GM21360 (cell line): Measurements from ENCODE around the gene ARSB.
"Not testable (repeated sequence)": the region's sequence is repeated elsewhere in the genome, so short reads cannot be mapped to it uniquely, and the experiment has no call there.

Experiments used
- ATAC-seq: cut with Tn5 transposase; IDR thresholded peaks from one replicate; pipeline ENCODE4 v1.9.1; 2021; ENCODE audit warnings: mild to moderate bottlenecking, moderate library complexity; ENCODE audit not compliant: unreplicated experiment

Gene ARSB

DNA sequence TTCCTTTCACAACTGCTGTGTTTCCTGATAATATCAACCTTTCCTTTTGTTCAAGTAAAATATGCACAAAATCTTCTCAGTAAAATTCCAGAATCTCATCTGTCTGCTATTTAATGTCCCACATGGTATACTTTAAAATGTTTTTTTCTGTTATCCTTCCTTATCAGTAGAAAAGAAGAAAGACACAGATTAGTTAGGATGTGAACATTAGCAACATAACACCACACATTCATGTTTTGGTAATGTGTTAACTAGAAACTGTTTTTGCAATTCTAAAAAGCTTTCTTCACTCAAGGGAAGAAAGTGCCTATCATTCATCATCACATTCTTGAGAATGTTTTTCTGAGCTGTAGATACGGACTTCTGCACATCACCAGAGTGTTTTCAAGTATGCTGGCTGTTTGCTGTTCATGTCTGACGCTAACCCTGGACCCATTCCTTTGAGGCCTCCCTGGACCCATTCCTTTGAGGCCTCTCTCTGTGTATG lies 10.5 kb upstream of the ARSB start:
- no peak for ATAC-seq

DNA sequence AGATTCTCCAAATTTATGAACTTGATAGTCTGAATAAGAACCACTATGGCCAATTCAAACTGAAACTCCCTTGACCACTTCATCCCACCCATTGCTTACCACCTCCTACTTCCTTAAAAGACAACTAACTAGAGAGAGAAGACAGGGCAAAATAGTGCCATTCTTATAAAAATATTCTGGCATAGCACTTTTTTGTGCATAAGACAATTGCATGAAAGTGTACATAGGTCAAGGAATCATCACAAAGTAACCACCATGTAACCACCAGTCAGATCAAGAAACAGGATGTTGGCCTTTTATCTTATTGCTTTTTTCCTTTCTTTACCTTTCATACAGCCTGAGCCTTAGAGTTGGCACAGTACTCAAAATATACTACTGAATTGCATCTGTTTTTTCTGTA lies 8.1 kb upstream of the ARSB start:
- ATAC-seq: no peak

DNA sequence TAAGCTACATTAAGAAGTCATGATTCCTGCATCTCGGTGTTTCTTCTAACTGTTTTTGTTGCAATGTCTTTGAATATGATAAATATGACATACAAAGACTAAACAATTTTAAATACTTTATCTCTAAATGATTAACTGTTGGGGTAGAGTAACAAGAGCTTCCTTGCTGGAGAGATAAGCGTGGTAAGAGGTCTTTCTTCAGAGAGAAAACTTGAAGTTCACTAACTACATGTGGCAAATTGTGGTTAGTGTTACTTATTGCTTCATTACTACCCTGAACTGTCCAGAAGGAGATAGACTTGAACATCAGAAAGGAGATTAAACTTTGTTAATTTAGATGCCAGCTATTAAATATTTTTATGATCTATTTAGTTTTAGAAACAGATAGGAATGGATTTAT lies 7.0 kb upstream of the ARSB start:
- no peak for ATAC-seq

DNA sequence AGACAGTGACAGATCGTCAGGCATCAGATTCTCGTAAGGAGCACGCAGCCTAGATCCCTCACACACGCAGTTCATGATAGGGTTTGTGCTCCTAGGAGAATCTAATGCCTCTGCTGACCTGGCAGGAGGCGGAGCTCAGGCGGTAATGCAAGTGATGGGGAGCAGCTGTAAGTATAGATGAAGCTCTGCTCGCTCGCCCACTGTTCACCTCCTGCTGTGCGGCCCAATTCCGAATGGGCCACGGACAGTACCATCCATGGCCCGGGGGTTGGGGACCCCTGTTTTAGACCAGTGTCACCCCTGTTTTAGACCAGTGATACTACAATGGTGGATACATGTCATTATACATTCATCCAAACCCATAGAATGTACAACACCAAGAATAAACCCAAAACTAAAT lies 4.0 kb upstream of the ARSB start:
- ATAC-seq: no peak

DNA sequence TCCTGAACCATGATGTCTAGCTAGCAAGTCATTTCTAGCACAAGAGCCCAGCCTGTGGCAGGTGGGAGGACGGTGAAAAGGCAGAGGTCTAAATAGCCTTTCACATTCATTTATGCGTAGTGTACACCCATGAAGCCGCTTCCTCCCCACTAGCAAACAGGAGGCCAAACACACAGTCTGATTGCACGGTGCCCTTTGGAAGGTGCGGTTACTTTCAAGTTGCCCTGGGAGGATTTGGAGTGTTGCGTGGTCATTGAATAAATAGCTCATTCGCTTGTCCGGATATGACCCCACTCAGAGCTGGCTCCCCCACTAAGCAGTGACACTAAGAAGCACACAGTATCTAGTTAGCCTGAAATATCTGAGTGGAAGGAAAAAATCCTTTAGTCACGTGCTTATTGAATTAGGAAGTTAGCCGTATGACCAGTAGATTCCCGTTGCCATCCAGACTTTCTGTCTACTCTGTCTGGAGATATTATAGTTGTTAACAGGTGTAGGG lies 664 bp upstream of the ARSB start:
- peak; percentile 38 for ATAC-seq

DNA sequence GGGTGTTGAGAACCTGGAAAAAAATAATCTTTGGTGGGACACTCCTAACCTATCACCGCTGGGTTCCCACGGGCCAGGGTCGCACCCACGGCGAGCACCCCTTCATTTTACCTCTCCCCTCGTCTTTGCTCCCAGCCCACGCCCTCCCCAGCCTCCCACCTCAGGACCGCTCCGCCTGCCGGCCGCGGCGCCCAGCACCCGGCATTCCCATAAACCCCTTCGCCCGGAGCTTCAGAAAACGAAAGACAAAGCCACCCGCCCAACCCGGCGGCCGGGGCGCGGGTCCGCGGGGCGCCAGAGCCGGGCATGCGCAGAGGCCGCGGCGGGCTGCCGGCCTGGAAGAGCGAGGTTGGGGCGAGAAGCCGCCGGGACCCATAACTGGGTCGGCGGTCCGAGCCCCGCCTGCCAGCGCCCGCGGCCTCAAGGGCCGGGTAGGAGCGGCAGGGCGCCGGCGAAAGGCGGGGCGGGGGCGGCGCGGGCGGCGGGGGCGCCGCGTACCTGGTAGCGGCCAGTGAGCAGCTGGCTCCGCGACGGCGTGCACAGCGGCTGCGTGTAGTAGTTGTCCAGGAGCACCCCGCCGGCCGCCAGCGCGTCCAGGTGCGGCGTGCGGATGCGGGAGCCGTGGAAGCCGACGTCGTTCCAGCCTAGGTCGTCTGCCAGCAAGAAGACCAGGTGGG lies 533 bp downstream of the ARSB start:
- ATAC-seq: peak; percentile 39

DNA sequence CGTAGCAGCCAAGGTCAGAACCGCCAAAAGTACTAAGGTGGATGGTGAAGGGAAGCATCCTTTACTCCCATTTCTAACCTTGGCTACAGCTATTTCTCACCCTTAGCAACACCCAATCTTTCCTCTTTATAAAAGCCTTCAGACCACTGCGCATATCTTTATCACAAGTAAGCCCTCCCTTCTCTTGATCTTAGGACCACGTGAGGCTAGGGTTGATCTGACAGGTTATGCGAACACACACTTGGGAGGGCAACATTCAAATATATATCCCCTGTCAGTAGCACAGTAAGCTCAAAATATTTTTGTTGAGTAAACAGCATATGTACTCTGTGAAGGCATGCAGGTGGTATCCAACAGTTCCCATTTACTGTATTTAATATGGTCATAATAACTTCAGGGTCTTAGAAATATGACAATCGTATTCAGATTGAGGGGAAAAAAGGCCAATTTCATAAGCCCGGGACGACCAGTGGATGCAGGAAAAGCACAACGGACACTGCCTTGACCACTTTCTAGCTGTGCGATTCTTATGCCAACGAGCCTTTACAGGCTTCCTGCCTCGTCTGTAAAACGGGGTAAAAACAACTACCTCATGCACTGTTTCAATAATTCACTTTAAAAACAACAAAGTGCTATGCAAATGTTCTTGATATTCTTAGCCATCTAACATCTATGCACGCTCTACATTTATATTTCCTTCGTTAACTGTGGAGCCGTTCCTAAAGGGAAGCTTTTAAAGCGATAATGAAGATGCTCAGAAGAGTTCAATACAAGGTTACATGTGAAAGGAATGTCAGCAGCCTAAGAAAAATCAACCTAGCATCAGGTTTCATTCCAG lies 1.3 kb downstream of the ARSB start:
- no peak for ATAC-seq

DNA sequence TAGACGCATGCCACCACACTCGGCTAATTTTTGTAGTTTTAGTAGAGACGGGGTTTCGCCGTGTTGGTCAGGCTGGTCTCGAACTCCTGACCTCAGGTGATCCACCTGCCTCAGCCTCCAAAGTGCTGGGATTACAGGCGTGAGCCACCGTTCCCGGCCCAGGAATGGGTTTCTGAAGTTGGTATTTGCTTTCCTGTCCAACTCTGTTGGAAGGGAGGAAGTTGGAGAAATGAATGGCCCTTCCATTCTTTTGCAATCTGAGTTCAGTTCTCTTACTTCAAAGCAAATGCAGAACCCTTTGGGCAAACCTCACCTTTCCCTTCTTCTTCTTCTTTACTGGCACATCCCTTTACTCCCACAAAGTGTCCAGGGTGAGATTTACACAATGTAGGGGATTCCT lies 1.9 kb downstream of the ARSB start:
- ATAC-seq: not testable (repeated sequence)

DNA sequence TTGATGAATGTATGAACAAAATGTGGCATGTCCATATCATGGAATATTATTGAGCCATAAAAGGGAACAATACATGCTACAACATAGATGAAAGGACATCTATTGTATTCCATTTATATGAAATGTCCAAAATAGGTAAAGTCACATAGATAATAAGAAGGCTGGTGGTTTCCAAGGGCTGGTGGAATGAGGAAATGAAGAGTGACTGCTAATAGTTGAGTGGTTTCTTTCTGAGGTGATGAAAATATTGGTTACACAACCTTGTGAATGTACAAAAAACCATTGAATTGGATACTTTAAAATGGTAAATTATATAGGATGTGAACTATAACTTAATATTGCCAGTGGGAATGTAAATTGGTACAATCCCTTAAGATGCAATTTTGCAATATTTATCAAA lies 5.2 kb downstream of the ARSB start:
- ATAC-seq: no peak

DNA sequence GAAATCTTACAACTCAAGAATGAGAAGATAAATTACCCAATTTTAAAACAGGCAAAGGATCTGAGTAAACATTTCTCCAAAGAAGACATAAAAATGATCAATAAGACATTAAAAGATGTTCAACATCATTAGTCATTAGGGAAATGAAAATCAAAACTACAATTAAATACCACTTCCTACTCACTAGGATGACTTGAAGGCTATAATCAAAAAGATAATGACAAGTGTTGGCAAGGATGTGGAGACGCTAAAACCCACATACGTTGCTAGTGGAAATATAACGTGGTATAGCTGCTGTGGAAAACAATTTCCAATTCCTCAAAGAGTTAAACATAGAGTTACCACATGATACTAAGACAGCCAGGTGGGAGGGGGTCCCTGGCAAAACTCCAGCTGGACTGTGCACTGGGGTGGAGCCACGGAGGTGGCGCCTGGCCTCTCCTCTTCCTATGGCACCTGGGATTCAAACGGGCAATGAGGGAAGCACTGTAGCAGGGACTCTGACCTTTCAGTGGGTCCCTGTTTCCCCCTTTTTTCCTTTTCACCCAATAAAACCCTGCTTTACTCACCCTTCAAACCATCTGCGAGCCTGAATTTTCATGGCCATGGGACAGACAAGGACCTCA lies 5.9 kb downstream of the ARSB start:
- ATAC-seq: no peak

DNA sequence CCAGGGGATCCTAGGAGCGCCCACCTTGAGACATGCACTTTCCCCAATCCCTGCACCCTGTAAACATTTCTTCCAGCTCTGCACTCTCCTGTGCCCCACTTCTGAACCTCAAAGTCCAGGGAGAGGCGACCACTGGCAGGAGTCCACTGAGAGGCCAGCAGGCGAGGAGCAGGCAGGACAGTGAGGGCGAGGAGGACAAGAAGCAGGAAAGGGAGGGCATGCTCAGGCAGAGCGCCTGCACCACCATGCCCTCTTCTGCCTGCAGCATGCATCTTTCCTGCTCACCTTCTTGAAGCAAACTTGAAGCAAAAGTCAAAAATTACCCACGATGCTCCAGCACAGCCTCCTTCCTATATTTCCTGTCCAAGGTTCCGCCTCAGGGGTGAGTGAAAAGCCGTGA lies 10.1 kb downstream of the ARSB start:
- no peak for ATAC-seq

DNA sequence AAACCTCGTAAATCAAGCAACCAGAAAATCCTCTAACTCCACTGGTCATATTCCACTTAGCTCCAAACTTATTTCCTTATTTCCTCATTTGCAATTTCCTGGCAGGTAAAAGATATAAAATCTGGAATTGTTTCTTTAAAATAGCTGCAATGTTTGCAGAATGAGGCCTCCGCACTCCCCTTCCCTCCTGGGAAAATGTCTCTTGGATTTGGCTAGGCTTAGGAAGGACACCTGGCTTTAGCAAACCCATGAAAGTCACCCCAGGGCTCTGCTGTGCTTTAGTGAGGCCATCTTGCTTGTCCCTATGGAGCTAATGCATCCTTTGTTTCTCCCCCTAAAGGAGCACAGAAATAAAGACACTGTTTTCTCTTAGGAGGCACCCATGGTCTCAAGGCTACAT lies 10.5 kb downstream of the ARSB start:
- ATAC-seq: no peak

DNA sequence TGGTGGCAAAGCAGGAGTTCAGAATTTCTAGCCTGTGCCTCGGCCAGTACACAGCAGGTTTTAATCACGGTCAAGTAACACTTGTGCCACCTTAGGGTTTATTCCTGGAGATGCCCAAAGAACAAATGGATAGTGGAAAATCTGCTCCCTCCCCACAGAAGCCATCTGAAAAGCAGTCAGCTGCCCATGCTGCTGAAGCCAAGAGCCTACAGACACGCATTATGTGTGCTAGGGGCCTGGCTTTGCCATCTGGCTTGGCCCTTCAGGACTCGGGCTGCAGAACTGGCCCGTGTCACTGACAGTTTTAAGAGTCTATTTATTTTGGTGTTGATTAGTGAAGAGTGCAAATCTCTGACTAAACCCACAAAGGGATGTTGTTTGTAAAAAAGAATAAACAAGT lies 11.1 kb downstream of the ARSB start:
- no peak for ATAC-seq

DNA sequence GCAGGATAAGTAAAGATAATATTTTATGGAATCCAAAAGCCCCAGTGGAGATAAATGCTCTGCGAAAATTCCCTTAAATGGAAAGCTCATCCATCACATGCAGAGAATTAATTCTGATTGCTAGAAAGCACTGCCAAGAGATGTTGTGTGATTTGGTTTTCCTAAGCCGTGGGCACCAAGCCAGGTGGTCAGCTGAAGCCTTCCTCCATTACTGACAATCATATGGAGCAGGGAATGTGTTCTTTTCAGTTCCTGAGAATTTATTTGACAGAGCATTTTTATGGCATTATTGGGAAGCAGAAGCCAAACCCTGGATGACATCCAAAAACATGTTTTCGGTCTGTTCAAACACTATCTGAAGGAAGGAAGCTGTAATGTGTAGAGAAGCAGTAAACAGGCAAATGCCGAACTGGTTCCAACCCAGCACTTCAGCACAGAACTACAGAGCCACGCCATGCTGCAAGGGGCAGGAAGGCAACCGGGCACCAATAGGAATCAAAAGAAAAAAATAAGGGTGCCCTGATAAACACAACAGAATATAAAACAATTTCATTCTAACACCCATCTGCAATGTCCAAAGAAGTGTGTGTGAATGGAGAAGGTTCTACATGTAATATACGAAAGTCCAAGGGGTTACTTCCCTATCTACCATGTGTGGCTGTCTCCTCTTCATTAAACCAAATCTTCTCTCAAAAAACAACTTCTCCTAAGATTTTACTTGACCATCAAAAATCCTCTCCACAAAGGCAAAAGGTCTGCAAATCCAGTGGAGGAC lies 12.3 kb downstream of the ARSB start:
- ATAC-seq: no peak

DNA sequence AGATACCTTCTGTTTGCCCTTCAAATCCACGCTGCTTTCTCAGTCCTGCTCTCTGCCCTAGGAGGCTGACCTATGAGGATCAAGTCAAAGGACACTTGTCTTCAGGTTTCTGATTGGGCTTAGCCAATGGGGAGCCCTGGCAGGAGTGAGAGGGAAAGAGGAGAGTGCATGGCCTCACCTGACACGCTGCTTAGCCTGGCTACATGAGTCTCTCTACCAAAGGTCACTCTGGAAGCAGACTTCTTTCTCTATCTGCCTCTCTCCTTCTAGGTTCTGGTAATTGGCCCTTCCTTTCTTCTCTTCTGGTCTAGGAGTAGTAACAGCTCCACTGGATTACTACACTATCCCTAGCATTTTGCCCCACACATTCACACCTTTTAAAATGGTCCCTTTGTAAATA lies 13.1 kb downstream of the ARSB start:
- no peak for ATAC-seq

DNA sequence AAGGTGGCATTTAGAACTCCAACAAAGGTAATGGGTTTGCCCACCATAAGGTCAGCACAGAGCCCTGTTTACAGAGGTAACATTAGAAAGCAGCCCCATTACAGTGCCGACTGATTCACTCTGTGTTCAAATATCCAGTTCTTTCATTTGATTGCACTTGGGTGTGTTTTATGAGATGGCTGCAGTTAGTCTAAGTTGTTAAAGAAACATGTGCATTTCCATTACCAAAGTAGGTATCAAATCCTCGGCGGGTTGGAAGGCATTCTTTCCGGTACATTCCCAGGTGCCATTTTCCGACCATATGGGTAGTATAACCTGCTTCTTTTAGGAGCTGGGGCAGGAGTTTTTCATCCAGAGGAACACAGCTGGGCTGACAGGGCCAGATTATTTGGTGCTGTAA lies 16.3 kb downstream of the ARSB start:
- no peak for ATAC-seq

DNA sequence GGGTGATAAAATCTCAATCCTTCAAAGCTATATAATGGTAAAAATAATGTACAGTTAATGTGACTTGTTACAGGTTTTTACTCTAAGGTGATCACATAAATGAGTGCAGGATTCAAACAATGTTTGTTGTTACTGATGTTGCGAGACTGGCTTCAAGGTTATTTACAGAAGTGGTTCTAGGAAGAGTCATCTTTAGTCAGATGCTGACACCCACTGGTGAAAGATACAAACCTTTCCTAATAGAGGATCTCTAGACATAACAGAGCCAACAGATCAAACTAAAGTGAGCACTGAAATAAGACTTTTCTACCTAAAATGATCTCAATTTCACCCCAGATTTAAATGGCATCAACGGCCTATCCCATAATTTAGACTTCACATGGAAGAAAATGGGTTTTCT lies 20.2 kb downstream of the ARSB start:
- ATAC-seq: no peak

DNA sequence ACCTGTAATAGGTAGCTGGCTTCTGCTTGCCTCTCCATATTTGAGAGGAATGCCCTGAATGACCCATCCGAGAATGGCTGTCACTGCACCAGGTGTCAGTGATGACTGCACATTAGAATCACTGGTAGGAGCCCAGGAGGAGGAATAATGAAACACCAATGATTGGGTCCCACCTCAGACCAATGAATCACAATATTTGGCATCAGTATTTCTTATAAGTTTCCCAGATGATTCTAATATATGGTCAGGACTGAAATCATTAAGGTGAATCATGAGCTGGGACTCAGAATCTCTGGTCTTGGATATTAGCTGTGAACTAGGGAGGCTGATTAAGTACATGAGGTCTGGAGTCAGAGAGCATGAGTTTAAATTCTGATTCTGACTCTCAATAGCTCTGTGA lies 23.4 kb downstream of the ARSB start:
- no peak for ATAC-seq

DNA sequence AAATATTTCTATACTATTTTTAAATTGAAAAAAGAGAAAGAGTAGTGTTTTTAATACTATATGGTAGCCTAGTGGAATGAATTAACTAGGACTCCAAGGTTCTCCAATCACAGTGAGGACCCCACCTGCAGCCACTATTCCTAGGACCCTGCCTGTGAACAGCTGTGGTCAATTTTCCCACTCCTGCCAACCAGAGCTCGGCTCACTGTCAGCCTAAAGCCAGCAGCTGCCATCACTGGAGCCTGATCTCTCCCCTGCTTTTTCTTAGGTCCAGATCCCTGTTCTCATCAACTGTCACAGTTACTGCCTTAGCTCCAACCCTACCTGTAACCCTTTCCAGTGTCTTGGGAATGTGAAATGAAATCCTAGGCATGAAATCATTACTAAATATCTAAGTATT lies 25.3 kb downstream of the ARSB start:
- no peak for ATAC-seq

DNA sequence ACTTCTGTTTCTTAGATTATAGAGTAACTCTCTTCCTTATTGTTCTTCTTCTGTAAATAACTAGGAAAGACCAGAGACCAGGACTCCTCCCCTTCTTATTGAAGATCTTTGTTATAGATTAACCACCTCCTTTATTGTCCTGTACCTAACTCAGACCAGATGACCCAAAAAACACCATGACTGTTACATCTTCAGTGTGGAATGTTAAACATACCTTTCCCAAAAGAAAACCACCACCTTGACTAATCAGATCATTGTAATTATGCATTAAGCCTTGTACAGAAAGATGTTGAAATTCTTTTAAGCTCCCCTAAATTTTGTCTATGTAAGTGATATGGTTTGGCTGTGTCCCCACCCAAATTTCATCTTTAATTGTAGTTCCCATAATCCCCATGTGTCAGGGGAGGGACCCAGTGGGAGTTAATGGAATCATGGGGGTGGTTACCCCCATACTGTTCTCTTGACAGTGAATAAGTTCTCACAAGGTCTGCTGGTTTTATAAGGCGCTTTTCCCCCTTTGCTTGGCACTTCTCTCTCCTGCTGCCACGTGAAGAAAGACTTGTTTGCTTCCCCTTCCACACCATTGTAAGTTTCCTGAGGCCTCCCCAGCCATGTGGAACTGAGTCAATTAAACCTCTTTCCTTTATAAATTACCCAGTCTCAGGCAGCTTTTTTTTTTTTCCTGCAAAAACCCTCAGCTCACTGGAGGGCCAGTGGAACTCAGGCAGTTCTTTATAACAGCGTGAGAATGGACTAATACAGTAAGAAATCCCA lies 26.3 kb downstream of the ARSB start:
- ATAC-seq: no peak
